ENCODE data around the gene CASP2.
A peak's percentile ranks its signal among the peaks of the same experiment; 100 is the strongest.
"Not testable (repeated sequence)": the region's sequence is repeated elsewhere in the genome, so short reads cannot be mapped to it uniquely, and the experiment has no call there.

Gene CASP2

DNA sequence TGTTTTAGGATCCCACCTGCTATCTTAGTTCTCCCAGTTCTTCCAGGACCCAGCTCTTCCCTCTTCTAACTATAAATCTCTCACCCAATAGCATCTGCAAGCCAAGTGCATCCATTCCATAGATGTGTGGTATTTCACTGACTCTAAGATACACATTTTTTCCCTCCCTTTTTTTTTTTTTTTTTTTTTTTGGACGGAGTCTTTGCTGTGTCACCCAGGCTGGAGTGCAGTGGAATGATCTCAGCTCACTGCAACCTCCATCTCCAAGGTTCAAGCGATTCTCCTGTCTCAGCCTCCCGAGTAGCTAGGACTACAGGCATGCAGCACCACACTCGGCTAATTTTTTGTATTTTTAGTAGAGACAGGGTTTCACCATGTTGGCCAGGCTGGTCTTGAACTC is 1.7 kb downstream of the CASP2 start:
- DNase-seq (ENCODE audit: insufficient read length, low spot score); FAIRE-seq: not testable (repeated sequence)

DNA sequence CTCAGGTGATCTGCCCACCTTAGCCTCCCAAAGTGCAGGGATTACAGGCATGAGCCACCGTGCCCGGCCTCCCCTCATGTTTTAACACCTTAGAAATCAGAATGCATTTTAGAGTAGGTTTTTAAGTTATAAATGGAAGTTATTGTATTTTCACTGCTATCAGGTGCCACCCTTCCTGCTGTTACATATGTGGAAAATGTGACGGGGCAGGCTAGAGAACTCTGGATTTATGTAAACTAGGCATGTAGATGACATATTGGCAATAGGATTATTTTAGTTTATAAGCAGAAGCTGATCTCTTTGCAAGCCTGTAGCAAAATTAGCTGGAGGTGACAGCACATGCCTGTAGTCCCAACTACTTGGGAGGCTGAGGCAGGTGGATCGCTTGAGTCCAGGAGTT is 2.1 kb downstream of the CASP2 start:
- DNase-seq (ENCODE audit: insufficient read length, low spot score) (no peak), FAIRE-seq (no peak)

DNA sequence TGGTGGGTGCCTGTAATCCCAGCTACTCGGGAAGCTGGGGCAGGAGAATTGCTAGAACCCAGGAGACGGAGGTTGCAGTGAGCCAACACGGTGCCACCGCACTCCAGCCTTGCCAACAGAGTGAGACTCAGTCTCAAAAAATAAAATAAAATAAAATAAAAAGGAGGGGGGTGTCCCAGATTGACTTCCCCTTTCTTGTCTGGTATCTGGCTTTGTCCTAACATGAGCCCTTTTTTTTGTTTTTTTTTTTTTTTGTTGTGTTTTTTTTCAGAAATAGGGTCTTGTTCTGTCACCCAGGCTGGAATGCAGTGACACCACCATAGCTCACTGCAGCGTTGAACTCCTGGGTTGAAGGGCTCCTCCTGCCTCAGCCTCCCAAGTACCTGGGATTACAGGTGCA is 4.7 kb downstream of the CASP2 start:
- DNase-seq (ENCODE audit: insufficient read length, low spot score): no peak
- FAIRE-seq: no peak

DNA sequence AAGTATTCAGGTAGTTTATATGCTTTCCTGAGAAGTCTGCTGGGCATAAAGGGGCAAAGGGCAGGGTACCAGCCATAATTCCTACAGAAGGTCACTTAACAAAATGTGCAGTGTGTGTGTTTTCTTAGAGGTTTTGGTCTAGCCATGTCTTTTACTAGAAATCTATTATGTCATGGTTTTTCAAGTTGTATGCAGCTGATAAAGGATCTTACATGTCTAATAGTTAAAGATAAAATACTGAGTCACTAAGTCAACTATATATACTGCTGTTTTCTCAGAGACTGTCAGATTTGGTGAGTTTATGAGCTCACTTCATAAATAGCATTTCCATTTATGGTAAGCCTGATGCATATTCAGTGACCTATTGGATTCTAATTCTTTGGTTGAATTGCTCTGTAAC is 7.7 kb downstream of the CASP2 start:
- DNase-seq (ENCODE audit: insufficient read length, low spot score): no peak
- FAIRE-seq: no peak

DNA sequence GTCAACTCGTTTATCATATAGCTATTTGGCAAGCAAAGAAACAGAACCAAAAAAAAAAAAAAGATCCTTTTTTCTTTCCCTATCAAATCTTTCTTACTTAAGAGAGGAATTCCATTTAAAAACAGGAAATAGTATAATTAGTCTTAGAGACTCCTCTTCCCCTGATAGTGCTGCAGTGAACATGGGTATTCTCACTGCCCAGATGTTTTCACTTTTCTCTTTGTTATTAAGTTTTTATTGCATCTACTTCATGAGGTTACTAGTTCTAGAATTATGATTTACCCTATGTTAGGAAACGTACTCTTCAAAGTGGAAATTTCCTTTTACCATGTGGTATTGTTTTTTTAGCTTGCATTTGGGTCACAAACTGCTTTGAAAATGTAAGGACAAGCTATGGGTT is 8.5 kb downstream of the CASP2 start:
- DNase-seq (ENCODE audit: insufficient read length, low spot score) (no peak), FAIRE-seq (no peak)

DNA sequence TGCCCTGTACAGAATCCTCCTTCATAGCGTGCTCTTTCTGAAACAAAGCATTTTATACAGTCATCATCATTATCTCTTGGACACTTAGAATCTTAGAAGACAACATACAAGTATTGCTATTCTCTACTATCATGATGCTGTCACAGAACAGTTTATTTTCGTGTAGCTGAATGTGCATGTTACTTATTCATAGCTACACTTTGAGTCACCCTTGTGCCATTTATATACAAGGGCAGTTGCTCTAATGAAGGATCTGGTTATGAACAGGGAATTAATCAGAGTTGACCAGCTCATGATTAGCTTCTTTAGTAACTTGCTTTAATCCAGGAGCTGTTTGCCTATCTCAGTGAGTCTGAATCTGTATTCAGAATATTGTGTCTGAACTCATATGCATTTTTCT is 11.2 kb downstream of the CASP2 start:
- DNase-seq (ENCODE audit: insufficient read length, low spot score): no peak
- FAIRE-seq: no peak

DNA sequence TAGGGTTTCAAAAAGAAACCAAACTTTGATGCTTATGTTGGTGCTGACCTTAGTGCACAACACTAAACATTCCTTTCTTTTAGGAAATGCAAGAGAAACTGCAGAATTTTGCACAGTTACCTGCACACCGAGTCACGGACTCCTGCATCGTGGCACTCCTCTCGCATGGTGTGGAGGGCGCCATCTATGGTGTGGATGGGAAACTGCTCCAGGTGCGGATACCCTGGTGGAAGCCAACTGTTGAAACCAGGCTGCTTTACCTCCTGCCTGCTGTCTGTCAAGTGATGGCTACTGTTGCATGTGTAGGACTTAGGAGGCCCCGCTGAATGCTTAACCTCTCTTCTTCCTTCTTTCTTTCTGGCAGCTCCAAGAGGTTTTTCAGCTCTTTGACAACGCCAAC is 11.7 kb downstream of the CASP2 start:
- FAIRE-seq (no peak), DNase-seq (ENCODE audit: insufficient read length, low spot score) (peak; percentile 23)

DNA sequence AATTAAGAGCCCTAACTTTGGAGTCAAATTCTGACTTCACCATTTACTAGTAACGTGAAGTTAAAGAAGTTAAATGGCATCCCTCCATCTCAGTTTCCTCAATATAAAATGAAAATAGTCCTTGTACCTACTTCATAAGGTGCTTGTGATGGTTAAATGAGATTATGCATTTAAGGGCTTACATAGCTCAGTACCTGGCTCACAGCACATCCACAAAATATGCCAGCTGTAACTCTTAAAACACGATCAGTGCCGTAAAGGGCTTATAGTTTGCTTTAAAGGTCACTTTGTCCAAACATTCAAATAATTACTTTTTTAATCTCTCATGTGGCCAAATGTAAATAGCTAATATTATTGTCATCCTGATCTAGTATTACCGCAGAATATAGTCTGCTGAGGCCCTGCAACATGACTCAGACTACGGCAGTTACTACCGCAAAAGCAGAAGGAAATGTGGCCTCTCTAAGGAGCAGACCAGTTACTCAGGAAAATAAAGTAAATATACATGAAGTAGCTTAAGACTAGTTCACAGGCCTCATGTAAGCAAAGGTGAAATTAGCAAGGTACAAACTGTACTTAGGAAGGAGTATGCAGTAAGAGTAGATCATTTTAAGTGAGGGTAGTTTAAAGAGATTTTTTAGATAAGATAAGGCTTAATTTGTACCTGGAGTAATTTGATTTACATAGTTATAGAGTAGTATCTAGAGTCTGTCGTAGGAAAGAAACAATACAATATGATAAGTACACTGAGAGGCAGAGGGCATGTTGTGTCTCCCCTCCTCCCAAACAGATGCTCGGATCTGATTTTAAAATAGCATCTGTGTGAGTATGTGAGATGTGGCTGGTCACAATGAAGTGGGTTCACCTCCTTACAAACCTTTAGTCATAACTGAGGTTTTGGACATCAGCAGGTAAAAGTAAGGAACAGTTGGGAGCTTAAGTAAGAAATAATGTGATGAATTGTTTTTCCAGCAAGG is 13.1 kb downstream of the CASP2 start:
- FAIRE-seq (no peak), DNase-seq (ENCODE audit: insufficient read length, low spot score) (no peak)

DNA sequence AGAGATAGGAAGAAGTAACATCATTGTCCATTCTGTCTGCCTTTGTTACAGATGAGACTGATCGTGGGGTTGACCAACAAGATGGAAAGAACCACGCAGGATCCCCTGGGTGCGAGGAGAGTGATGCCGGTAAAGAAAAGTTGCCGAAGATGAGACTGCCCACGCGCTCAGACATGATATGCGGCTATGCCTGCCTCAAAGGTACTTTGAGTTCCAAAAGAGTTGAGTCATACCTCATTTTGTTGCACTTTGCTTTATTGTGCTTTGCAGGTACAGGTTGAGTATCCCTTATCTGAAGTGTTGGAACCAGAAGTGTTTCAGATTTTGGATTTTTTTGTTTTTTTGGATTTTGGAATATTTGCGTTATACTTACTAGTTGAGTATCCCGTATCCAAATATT is 15.6 kb downstream of the CASP2 start:
- no peak for DNase-seq (ENCODE audit: insufficient read length, low spot score)
- no peak for FAIRE-seq

DNA sequence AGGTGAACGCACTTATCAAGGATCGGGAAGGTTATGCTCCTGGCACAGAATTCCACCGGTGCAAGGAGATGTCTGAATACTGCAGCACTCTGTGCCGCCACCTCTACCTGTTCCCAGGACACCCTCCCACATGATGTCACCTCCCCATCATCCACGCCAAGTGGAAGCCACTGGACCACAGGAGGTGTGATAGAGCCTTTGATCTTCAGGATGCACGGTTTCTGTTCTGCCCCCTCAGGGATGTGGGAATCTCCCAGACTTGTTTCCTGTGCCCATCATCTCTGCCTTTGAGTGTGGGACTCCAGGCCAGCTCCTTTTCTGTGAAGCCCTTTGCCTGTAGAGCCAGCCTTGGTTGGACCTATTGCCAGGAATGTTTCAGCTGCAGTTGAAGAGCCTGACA is 16.8 kb downstream of the CASP2 start:
- DNase-seq (ENCODE audit: insufficient read length, low spot score) (no peak), FAIRE-seq (no peak)

DNA sequence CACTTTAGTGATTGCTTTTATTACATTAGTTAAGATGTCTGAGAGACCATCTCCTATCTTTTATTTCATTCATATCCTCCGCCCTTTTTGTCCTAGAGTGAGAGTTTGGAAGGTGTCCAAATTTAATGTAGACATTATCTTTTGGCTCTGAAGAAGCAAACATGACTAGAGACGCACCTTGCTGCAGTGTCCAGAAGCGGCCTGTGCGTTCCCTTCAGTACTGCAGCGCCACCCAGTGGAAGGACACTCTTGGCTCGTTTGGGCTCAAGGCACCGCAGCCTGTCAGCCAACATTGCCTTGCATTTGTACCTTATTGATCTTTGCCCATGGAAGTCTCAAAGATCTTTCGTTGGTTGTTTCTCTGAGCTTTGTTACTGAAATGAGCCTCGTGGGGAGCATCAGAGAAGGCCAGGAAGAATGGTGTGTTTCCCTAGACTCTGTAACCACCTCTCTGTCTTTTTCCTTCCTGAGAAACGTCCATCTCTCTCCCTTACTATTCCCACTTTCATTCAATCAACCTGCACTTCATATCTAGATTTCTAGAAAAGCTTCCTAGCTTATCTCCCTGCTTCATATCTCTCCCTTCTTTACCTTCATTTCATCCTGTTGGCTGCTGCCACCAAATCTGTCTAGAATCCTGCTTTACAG is 17.4 kb downstream of the CASP2 start:
- FAIRE-seq: no peak

DNA sequence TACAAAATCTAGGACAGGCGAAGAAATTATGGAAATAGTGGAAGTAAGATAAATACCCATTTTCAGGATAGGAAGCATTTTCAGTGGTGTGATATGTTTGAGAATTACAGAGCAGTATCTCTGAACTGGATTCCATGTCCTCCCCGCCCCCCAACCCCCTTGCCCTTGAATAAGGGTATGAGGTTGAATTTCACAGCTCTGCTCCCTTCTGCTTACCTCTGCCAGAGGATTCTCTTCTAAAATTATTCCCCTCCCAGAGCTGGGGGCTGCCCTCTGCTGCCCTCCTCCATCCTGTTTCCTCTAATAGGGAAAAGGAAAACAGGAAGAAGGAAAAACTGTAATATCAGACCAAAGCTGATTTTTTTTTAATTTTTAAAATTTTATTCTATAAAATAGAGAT is 20.5 kb downstream of the CASP2 start:
- DNase-seq (ENCODE audit: insufficient read length, low spot score): no peak
- FAIRE-seq: no peak

More for the DNA sequence above, 17.4 kb downstream of the CASP2 start:
- DNase-seq (ENCODE audit: insufficient read length, low spot score): peak; percentile 35

DNA sequence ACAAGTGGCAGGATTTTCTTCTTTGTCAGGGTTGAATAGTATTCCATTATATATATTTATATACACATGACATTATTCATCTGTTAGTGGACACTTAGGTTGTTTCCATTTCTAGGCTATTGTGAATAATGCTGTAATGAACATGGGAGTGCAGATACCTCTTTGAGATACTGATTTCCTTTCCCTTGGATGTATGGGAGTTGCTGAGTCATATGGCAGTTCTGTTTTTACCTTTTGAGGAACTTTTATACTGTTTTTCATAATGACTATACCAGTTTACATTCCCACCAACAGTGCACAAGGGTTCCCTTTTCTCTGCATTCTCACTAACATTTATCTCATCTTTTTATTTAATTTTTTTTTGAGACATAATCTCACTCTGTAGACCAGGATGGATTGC is 26.0 kb downstream of the CASP2 start:
- FAIRE-seq: no peak
- DNase-seq (ENCODE audit: insufficient read length, low spot score): no peak

DNA sequence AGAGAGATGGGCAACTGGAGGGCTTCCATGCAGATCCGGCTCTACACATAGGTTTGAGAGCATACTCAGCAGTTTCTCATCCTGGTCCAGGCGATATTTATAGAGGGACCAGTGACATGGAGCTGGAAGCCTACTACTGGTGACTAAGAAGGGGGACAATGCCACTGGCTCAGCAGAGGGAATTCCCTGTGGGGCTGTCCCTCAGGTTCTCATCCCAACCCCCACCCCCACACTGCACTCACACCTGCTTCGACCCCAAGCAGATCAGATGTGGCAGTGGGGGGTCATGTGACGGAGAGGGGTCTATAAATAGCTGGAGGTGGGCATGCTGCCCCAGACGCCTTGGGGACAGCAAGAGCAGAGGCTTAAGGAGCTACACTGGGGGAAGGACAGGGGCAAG is 27.6 kb downstream of the CASP2 start, which contains the start of gene CLCN1:
TSS of gene CLCN1 (plus strand) at position 336 of the 400 bp plus-strand sequence. CDS start 102 bp downstream, outside the sequence.
- FAIRE-seq: no peak
- DNase-seq (ENCODE audit: insufficient read length, low spot score): no peak

DNA sequence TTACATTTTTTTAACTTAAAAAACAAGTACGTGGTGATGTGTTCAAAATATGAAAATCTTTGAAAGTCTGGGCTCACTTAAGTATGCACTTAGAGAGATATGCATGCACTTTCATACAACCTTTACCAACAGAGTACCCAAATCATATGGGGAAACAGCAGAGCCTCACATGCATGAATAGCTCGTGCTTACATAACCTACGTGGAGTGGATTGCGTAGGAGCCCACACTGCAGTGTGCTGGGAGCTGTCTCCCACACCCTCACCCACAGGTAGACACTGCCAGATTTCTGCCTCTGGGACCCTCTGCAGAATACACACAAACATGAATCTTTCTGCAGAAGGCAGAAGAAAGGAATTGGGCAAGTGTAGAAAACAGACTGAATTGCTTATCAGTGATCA is 28.3 kb downstream of the CASP2 start:
- DNase-seq (ENCODE audit: insufficient read length, low spot score) (no peak), FAIRE-seq (no peak)

DNA sequence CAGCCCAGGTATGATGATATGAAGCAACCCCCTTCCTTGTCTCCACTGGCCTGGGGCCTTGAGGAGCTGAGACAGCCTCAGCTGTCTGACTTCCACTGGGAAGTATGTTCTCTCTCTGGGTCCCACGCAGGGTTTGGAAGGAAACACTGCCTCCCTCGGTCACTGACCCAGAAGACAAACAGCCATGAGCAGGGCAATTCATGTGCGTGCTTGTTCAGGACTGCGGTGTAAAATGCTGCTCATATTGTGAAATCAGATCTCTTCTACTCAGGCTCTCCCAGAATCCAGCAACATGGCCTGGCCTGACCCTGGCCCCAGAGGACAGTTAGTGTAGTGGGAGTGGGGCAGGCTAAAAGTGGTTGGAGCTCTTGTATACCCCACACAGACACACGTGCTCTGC is 30.5 kb downstream of the CASP2 start:
- no peak for FAIRE-seq

DNA sequence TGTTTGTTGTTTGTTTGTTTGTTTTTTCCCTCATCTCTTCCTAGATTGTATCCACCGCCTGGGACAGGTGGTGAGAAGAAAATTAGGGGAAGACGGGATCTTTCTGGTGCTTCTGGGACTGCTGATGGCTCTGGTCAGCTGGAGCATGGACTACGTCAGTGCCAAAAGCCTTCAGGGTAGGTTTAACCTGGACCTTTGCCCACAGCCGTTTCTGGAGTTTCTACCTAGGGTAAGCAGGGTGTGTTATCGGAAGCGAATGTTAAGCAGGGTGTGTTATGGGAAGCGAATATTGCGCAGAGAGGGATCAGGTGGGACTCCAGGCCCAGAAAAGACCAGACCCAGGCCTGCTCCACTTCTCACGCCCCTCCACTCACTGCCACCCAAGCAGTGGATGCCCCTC is 32.5 kb downstream of the CASP2 start:
- DNase-seq (ENCODE audit: insufficient read length, low spot score) (no peak), FAIRE-seq (no peak)

More for the DNA sequence above, 30.5 kb downstream of the CASP2 start:
- DNase-seq (ENCODE audit: insufficient read length, low spot score): no peak

DNA sequence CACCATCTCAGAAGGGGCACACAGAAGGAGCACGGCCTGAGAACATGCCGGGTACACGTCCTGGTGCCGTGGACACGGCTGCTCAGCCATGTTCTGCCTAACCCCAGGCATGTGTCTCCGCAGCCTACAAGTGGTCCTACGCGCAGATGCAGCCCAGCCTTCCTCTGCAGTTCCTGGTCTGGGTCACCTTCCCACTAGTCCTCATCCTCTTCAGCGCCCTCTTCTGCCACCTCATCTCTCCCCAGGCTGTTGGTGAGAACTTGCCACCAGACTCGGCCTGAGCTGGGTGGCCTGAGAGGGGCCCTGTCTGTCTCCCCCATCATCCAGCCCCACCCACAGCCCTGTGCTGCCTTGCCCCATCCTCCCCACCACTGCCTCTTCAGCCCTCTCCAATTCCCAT is 33.1 kb downstream of the CASP2 start:
- DNase-seq (ENCODE audit: insufficient read length, low spot score) (no peak), FAIRE-seq (no peak)

DNA sequence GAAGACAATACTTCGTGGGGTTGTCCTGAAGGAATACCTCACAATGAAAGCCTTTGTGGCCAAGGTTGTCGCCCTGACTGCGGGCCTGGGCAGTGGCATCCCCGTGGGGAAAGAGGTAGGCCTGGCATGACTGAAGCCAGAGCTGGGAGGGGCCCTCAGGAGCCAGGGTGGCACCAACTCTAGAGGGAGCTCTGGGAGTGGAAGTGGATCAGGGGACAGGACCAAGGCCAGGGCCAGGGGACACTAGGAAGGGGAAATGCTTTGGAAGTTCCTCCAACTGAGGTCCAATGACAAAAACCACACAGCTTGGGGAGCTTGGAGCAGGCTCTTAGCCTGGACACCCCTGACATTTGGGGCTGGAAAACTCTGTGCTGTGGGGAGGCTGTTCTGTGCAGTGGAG is 33.6 kb downstream of the CASP2 start:
- FAIRE-seq: no peak
- no peak for DNase-seq (ENCODE audit: insufficient read length, low spot score)

DNA sequence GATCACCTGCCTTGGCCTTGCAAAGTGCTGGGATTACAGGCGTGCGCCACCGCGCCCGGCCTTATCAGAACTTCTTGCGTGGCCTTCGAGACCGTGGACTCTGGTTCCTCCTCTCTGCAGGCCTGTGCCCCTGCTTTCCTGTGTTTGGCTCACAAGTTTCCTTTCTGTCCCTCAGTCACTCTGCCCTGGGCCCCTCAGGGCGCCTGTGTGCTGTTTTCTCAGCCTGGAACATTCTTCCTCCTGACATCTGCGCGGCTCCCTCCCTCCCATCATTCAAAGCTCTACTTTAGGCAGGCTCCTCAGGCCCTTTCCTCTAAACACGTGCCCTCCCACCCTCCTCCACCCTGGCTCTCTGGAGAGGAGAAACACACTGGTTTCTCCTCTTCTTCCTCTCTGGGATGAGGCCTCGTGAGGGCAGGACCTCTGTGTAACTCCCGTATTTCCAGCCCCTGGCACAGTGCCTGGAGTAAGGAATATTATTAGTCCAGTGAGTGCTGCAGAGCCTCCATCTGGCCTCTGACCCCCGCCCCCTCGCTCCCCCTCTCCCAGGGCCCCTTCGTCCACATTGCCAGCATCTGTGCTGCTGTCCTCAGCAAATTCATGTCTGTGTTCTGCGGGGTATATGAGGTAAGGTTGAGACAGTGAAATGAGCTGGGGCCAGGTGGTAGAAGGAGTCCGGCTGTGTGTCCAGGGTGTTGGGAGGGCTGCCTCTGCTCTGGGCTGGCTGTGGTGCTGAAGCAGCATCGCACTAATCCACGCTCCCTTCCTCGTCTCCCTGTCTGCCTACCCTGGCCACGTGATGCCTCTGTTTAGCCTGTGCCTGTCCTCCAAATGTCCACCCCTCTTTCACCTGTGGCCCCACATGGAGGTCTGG is 34.8 kb downstream of the CASP2 start:
- FAIRE-seq (no peak), DNase-seq (ENCODE audit: insufficient read length, low spot score) (no peak)

DNA sequence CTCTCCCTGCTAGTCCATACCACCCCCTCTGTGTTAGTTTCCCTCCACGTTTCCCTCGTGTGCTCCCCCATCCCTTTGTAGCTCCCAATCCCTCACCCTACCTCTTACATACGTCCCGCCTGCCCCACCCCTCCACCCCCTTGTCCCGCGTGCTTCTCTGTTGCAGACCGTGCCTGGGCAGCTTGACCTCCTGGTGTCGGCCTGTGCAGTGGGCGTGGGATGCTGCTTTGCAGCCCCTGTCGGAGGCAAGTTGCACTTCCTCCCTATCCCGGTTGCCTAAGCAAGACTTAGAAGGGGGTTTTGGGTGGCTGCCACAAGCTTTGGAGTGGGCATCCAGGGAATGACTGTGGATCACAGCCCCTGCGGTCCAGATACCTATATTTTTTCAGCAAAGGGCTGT is 35.5 kb downstream of the CASP2 start:
- DNase-seq (ENCODE audit: insufficient read length, low spot score) (no peak), FAIRE-seq (no peak)

All from HTR-8/SVneo (cell line).